ENCODE results near the gene EPS15. TPM values are rescaled to one million over a fixed set of nuclear protein-coding genes. Genes with fewer than 3 reads are reported as not detected.

Gene EPS15
- total and polyA plus RNA-seq, 4 donors, result 8.8 to 52.1 (median 19.1) TPM

- H3K4me3 ChIP-seq (ENCODE audit: low read depth in 1 of 3, low read length in 3 of 3), result no peak overlapping the region
- no peaks in the 10 kb centered on the region for H3K9me3 ChIP-seq (ENCODE audit: control insufficient read depth in 4 of 4, low read length in 3 of 4)
- no peaks in the 10 kb centered on the region for H3K36me3 ChIP-seq (ENCODE audit: control insufficient read depth in 4 of 4, insufficient read depth in 3 of 4, low read depth in 1 of 4, low read length in 3 of 4)
- no peak overlapping the region for H3K27ac ChIP-seq (ENCODE audit: low read depth in 1 of 2, low read length in 2 of 2)
- TF ChIP-seq, protein P1, sequence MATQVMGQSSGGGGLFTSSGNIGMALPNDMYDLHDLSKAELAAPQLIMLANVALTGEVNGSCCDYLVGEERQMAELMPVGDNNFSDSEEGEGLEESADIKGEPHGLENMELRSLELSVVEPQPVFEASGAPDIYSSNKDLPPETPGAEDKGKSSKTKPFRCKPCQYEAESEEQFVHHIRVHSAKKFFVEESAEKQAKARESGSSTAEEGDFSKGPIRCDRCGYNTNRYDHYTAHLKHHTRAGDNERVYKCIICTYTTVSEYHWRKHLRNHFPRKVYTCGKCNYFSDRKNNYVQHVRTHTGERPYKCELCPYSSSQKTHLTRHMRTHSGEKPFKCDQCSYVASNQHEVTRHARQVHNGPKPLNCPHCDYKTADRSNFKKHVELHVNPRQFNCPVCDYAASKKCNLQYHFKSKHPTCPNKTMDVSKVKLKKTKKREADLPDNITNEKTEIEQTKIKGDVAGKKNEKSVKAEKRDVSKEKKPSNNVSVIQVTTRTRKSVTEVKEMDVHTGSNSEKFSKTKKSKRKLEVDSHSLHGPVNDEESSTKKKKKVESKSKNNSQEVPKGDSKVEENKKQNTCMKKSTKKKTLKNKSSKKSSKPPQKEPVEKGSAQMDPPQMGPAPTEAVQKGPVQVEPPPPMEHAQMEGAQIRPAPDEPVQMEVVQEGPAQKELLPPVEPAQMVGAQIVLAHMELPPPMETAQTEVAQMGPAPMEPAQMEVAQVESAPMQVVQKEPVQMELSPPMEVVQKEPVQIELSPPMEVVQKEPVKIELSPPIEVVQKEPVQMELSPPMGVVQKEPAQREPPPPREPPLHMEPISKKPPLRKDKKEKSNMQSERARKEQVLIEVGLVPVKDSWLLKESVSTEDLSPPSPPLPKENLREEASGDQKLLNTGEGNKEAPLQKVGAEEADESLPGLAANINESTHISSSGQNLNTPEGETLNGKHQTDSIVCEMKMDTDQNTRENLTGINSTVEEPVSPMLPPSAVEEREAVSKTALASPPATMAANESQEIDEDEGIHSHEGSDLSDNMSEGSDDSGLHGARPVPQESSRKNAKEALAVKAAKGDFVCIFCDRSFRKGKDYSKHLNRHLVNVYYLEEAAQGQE (IDR thresholded peaks at IDR 0.05), result no peak
- TF ChIP-seq TAF1 (conservative IDR thresholded peaks at IDR 0.05) (no peak), GABPA (IDR thresholded peaks at IDR 0.05 in 1 of 2, conservative IDR thresholded peaks at IDR 0.05 in 1 of 2) (no peak), FOXA1 (IDR thresholded peaks at IDR 0.05) (no peak)
- TF ChIP-seq, protein P2, sequence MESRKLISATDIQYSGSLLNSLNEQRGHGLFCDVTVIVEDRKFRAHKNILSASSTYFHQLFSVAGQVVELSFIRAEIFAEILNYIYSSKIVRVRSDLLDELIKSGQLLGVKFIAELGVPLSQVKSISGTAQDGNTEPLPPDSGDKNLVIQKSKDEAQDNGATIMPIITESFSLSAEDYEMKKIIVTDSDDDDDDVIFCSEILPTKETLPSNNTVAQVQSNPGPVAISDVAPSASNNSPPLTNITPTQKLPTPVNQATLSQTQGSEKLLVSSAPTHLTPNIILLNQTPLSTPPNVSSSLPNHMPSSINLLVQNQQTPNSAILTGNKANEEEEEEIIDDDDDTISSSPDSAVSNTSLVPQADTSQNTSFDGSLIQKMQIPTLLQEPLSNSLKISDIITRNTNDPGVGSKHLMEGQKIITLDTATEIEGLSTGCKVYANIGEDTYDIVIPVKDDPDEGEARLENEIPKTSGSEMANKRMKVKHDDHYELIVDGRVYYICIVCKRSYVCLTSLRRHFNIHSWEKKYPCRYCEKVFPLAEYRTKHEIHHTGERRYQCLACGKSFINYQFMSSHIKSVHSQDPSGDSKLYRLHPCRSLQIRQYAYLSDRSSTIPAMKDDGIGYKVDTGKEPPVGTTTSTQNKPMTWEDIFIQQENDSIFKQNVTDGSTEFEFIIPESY (IDR thresholded peaks at IDR 0.05), result no peak
- H3K9ac ChIP-seq (ENCODE audit: low read depth in 1 of 2, low read length in 2 of 2), result no peak overlapping the region
- WGBS, result 85% methylated on average over 6 of the region's 6 CpGs
- DNase-seq (ENCODE audit: low spot score), result no peak
- H3K4me1 ChIP-seq (ENCODE audit: control insufficient read depth in 4 of 4, insufficient read depth in 4 of 4, low read length in 3 of 4), result peaks cover 0 to 8% (median 5%) of the 10 kb centered on the region in 4 donors
- H3K27me3 ChIP-seq (ENCODE audit: control insufficient read depth in 4 of 4, insufficient read depth in 4 of 4, low read length in 3 of 4), result peaks cover 0 to 4% (median 0%) of the 10 kb centered on the region in 4 donors
These were observed 171.5 kb downstream of the EPS15 start for GRCh38 chr1:51347398-51348146.

GRCh38 chr1:51346086-51346942, 172.8 kb downstream of the EPS15 start:
- DNase-seq (ENCODE audit: low spot score), result no peak
- H3K9me3 ChIP-seq (ENCODE audit: control insufficient read depth in 4 of 4, low read length in 3 of 4), result no peaks in the 10 kb centered on the region
- H3K4me1 ChIP-seq (ENCODE audit: control insufficient read depth in 4 of 4, insufficient read depth in 4 of 4, low read length in 3 of 4), result peaks cover 0 to 8% (median 5%) of the 10 kb centered on the region in 4 donors
- no peak overlapping the region for H3K9ac ChIP-seq (ENCODE audit: low read depth in 1 of 2, low read length in 2 of 2)
- no peaks in the 10 kb centered on the region for H3K36me3 ChIP-seq (ENCODE audit: control insufficient read depth in 4 of 4, insufficient read depth in 3 of 4, low read depth in 1 of 4, low read length in 3 of 4)
- WGBS, result 79% methylated on average over 7 of the region's 7 CpGs
- TF ChIP-seq MAX (IDR thresholded peaks at IDR 0.05) (no peak), ATF3 (IDR thresholded peaks at IDR 0.05) (no peak), NR2F2 (IDR thresholded peaks at IDR 0.05) (no peak)
- peaks cover 0 to 4% (median 0%) of the 10 kb centered on the region in 4 donors for H3K27me3 ChIP-seq (ENCODE audit: control insufficient read depth in 4 of 4, insufficient read depth in 4 of 4, low read length in 3 of 4)
- no peak overlapping the region for H3K4me3 ChIP-seq (ENCODE audit: low read depth in 1 of 3, low read length in 3 of 3)
- H3K27ac ChIP-seq (ENCODE audit: low read depth in 1 of 2, low read length in 2 of 2), result no peak overlapping the region

Measured in liver (tissue), 9 donors.